ENCODE data around the gene GATD1. TPM values are rescaled to one million over a fixed set of nuclear protein-coding genes. Genes with fewer than 3 reads are reported as not detected.

Gene GATD1
- total and polyA plus RNA-seq, 9 of the 15 experiments (the other 6 are each of a cell fraction or from before 2014, with no cell fraction given), result 2.8 to 144 (median 36.9) TPM

DNA sequence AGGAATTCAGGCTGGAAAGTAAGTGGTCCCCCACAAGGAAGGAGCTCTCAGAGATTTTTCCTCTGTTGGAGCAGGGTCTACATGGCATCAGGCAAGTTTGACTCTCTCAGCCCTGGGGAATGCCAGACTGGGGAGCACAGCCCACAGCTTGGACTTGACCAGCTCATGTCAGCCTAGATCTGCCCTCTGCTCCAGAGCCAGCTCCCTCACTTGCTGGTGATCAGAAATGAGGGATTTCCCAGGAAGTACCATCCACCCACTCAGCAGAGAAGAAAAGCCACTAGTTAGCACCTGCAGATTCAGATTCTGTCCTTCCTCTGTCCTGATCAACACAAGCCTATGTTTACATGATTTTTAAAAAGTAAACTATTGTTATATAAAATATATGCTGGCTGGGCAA lies 17.1 kb downstream of the GATD1 start (continued):
- TF ChIP-seq ADNP (tag; IDR thresholded peaks at IDR 0.05), result no peak
- TF ChIP-seq, protein P1, sequence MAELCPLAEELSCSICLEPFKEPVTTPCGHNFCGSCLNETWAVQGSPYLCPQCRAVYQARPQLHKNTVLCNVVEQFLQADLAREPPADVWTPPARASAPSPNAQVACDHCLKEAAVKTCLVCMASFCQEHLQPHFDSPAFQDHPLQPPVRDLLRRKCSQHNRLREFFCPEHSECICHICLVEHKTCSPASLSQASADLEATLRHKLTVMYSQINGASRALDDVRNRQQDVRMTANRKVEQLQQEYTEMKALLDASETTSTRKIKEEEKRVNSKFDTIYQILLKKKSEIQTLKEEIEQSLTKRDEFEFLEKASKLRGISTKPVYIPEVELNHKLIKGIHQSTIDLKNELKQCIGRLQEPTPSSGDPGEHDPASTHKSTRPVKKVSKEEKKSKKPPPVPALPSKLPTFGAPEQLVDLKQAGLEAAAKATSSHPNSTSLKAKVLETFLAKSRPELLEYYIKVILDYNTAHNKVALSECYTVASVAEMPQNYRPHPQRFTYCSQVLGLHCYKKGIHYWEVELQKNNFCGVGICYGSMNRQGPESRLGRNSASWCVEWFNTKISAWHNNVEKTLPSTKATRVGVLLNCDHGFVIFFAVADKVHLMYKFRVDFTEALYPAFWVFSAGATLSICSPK (IDR thresholded peaks at IDR 0.05; ENCODE audit: borderline replicate concordance), result no peak

DNA sequence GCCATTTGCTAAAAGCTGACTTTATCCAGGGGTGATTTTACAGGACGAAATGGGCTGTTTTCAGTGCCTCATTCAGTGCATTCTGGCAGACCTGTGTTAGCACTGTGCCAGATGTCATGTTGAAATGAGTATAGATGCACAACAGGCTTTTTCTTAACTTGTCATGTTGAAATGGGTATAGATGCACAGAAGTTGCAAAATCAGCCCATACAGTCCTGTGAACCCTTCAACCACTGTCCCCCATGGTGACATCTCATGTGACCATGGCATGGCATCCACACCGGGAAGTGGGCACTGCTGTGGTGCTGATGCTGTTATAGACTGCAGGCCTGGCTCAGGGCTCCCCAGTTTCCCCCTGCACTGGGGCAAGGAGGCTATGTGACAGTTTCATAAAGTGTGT lies 27.6 kb downstream of the GATD1 start:
- BruUV-seq (replicated peaks), result no TSS peak
- ATAC-seq, result no peak
- Histone ChIP-seq H2AFZ (ENCODE audit: low read depth, low read length) (no peak overlapping the region), H3K9me1 (ENCODE audit: control insufficient read depth, insufficient read depth, low read length) (no peaks in the 10 kb centered on the region), H3K27ac (ENCODE audit: extremely low read depth, low read depth, low read length) (peak overlapping the region; percentile 99), H3K9ac (ENCODE audit: insufficient read depth in 1 of 2, low read depth in 2 of 2, low read length in 2 of 2) (peak overlapping the region; percentile 88 to 100), H3K79me2 (ENCODE audit: control insufficient read depth, insufficient read depth, low read length) (peaks cover 73% of the 10 kb centered on the region), H3K27me3 (ENCODE audit: control insufficient read depth in 2 of 2, insufficient read depth in 2 of 2, low read length in 2 of 2) (no peaks in the 10 kb centered on the region), H3K4me2 (ENCODE audit: insufficient read depth, low read length) (peak overlapping the region; percentile 94), H3K4me1 (replicated peaks in 1 of 2; ENCODE audit: control insufficient read depth in 2 of 2, insufficient read depth in 2 of 2, low read length in 2 of 2) (peaks cover 27 to 52% of the 10 kb centered on the region in 2 experiments), H3K9me3 (replicated peaks; ENCODE audit: control insufficient read depth, insufficient read depth, low read depth, low read length) (no peaks in the 10 kb centered on the region), H4K20me1 (replicated peaks; ENCODE audit: control insufficient read depth, insufficient read depth, low read length) (peaks cover 24% of the 10 kb centered on the region), H3K4me3 (peak overlapping the region; percentile 100), H3K36me3 (ENCODE audit: control insufficient read depth, insufficient read depth, low read length) (peaks cover 53% of the 10 kb centered on the region)
- in situ Hi-C loops (cut with MboI), result no loop called here
- no peak for FAIRE-seq
- TF ChIP-seq TAF15 (IDR thresholded peaks at IDR 0.05; ENCODE audit: low read depth, low read length), result no peak
- TF ChIP-seq, protein P2, sequence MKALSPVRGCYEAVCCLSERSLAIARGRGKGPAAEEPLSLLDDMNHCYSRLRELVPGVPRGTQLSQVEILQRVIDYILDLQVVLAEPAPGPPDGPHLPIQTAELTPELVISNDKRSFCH (CRISPR knock-in tag; IDR thresholded peaks at IDR 0.05), result no peak
- TF ChIP-seq, protein P2 (tag; IDR thresholded peaks at IDR 0.05), result peak; percentile 30; the same call in 1 of the 2 replicates
- POLR2A ChIA-PET, result interaction anchor here (0.6 to 7.4 kb wide), 7 partner anchors 11 to 84 kb away, joined by 3 to 88 read pairs (median 5); partner anchors contain the start of gene RPLP2
- WGBS (ENCODE audit: insufficient coverage, low coverage, missing lambda C conversion rate), result 46% methylated on average over 2 of the region's 2 CpGs
- DNase-seq (ENCODE audit: extremely low read depth in 1 of 4, low spot score in 3 of 4), result no peak
- CTCF ChIA-PET (ENCODE audit: low intra/inter-chr PET ratio), result no interaction called here
- intact Hi-C loops (cut with micrococcal nuclease), result no loop called here

Measured in K562 (cell line).